Activated T-helper 1 cell treated with anti-CD3 and anti-CD28 coated beads, Interleukin-2, amount 50 U/mL, for 16 hours (primary cell): Measurements from ENCODE around the gene TRMT2A.

Source experiments
- DNase-seq, 2 donors: peaks; one replicate each; pipeline ENCODE4 v3.0.0-alpha.2; 2020; ENCODE audit warnings: low read depth in 1 of 2, low spot score in 1 of 2

The TRMT2A gene

GRCh38 chr22:20123366-20124082 lies 6.5 kb upstream of the TRMT2A start:
- DNase-seq = no peak

- no peak for DNase-seq
Measured at GRCh38 chr22:20121856-20122415, 4.9 kb upstream of the TRMT2A start.

GRCh38 chr22:20118300-20119020 lies 1.4 kb upstream of the TRMT2A start:
- no peak for DNase-seq

- peak in 1 of 2 donors; percentile 51 for DNase-seq
Measured at GRCh38 chr22:20117633-20118299, 740 bp upstream of the TRMT2A start.

GRCh38 chr22:20116376-20116950 lies 563 bp downstream of the TRMT2A start:
- no peak for DNase-seq

GRCh38 chr22:20115691-20116375 lies 1.2 kb downstream of the TRMT2A start, which contains the start of gene RANBP1:
TSS of gene RANBP1 (plus strand) at chr22:20116104. CDS start at chr22:20116185, 81 bp downstream.
- no peak for DNase-seq

GRCh38 chr22:20114506-20115475 lies 2.2 kb downstream of the TRMT2A start:
- no peak for DNase-seq

GRCh38 chr22:20113551-20114310 lies 3.3 kb downstream of the TRMT2A start:
- no peak for DNase-seq

GRCh38 chr22:20112623-20113511 lies 4.2 kb downstream of the TRMT2A start:
- DNase-seq = no peak

- no peak for DNase-seq
Measured at GRCh38 chr22:20111689-20112622, 5.1 kb downstream of the TRMT2A start.

GRCh38 chr22:20111045-20111688 lies 5.9 kb downstream of the TRMT2A start:
- no peak for DNase-seq

GRCh38 chr22:20110359-20110985 lies 6.6 kb downstream of the TRMT2A start:
- DNase-seq = no peak

GRCh38 chr22:20109411-20110358 lies 7.3 kb downstream of the TRMT2A start:
- no peak for DNase-seq

GRCh38 chr22:20108757-20109230 lies 8.2 kb downstream of the TRMT2A start:
- no peak for DNase-seq
